ENCODE data around the gene SLC9A8.

DNA sequence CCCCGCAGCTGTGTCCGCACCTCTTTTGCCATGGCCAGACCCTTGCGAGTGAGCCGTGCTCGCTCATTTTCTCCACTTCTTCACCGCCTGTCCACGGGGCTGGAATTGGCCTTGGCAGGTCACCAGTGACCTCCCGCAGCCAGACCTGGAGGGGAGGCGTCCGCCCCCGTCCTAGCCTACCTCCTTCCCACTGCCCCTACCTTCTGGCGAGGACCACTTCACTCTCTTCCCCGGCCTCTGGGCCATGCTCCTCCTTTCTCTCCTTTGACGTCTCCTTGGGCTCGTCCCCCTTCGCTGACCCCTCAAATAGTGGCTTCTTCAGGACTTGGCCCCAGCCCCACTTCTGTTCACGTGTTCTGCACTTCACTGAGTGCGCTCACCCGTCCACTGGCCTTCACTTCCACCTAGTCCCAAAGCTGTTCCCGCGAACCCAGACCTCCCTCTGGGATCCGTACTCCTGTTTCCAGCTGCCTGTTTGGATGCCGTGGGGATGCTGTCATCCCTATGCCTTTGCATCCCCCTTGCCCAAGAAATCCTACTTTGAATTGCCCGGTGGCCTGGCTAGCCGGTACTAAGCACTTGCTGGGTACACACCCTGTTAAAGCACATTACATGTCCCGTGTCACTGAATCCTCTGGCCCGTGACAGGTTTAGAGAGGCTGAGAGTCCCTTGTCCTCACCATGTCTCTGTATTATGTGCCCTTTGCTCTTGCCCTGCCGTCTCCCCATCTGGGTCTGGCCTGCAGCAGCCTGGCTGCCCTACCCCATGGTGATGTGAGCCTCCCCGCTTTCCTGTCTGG lies 69.7 kb downstream of the SLC9A8 start:
- TF ChIP-seq CTCF (IDR thresholded peaks at IDR 0.05): no peak
- TF ChIP-seq POLR2AphosphoS5 (IDR thresholded peaks at IDR 0.05): no peak
- no peak for TF ChIP-seq POLR2A (IDR thresholded peaks at IDR 0.05)

All from stomach (tissue), 4 donors.